Femur (tissue), 1 donor: ENCODE data around the gene DDX39B.
"Not testable (repeated sequence)": the region's sequence is repeated elsewhere in the genome, so short reads cannot be mapped to it uniquely, and the experiment has no call there.

Experiments used
- DNase-seq: peaks from one replicate; pipeline ENCODE4 v3.0.0-alpha.2; 2017

The DDX39B gene

GRCh38 chr6:31541658-31542521 is at the start of gene DDX39B:
Gene DDX39B (minus strand): TSS chr6:31542003. CDS start chr6:31540532, 1,471 bp downstream.
- peak; percentile 97 for DNase-seq

GRCh38 chr6:31590691-31591090 is 48.9 kb upstream of the DDX39B start:
- DNase-seq, result not testable (repeated sequence)

GRCh38 chr6:31588871-31589650 is 47.3 kb upstream of the DDX39B start:
- no peak for DNase-seq

DNA sequence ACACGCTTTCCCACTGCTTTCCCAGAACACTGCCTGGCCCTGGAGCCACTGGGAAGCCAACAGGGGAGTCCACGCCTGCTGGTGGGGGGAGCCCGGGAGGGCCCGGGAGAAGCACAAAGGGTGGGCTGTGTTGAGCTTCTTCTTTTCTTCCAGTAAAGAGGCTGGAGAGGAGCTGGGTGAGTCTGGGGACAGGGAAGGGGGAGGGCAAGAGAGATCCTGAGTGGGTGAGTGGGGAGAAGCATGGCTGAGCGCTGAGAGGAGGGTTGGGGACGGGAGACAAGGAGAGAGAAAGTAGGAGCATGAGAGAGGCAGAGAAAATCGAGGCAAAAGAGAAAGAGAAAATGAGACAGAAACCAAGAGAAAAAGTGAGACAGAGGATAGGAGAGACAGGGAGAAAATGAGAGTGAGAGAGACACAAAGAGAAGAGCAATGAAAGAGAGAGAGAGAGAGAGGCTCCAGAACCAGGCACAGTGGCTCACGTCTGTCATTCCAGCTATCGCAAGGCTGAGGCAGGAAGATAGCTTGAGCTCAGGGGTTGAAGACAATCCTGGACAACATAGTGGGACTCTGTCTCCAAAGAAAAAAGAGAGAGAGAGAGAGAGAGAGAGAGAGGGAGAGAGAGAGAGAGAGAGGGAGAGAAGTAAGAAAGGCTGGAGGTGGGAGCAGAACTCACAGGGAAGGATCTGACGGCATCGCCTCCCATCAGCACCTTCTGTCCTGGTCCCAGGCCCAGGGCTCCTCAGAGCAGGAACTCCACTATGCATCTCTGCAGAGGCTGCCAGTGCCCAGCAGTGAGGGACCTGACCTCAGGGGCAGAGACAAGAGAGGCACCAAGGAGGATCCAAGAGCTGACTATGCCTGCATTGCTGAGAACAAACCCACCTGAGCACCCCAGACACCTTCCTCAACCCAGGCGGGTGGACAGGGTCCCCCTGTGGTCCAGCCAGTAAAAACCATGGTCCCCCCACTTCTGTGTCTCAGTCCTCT is 46.3 kb upstream of the DDX39B start:
- DNase-seq, result no peak

DNA sequence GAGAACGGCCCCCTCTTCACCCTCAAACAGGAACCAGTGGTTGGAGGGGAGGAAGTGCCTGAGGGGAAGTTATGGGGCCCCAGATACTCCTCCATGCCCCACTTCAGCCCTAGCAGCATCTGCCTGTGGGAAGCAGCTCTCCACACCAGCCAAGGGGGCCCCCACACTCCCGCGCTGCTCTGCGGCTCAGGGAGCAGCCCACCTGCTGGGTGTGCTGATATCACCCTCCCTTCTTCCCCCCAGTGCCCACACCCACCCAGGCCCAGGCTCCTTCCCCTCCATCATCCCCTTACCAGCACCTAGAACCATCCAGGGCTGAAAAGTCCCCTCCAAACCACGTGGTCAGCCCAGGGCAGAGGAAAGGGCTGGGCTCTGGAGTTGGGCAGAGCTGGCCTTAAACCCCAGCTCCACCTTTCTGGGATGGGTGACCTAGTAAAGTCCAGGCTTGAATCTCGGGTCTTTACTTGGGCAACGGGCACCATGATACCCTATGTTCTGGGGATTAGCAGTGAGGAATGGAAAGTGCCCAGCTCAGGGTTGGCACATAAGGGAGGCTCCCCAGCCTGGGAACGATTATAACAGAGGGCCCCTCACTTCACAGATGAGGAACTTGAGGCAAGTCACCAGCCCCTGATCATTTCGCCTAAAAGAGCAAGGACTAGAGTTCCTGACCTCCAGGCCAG is 44.9 kb upstream of the DDX39B start:
- DNase-seq, result peak; percentile 48

GRCh38 chr6:31586008-31586407 is 44.2 kb upstream of the DDX39B start, which contains the start of gene LST1:
Gene LST1 (plus strand): TSS chr6:31586277. CDS start chr6:31587300, 1,023 bp downstream.
- DNase-seq, result no peak

DNA sequence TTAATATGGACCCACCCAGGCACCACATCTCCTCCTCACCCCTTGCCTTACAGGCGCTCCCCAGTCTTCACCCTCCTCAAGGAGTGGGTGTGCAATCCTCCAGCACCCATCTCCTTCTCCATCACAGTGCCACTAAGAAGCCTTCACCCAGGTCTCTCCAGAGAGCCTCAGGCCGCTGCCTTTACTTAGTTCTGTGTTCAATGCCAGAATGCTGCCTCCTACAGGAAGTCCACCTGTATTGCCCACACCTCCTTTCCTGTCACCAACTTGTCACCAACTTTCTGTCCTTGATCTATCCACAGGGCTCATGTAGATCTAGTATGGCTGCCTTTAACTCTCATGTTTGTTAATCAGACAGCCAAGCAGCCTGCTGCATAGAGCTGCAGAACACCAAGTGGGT is 43.7 kb upstream of the DDX39B start:
- no peak for DNase-seq

GRCh38 chr6:31582230-31582643 is 40.4 kb upstream of the DDX39B start, which contains the start of gene LTB:
Gene LTB (minus strand): TSS chr6:31582424. CDS start chr6:31582417, 7 bp downstream.
- DNase-seq, result no peak

GRCh38 chr6:31581434-31582229 is 39.8 kb upstream of the DDX39B start:
- no peak for DNase-seq

- peak; percentile 91 for DNase-seq
Measured at GRCh38 chr6:31580807-31581433, 39.1 kb upstream of the DDX39B start.

- no peak for DNase-seq
Measured at GRCh38 chr6:31580438-31580740, 38.6 kb upstream of the DDX39B start.

- DNase-seq, result no peak
Measured at GRCh38 chr6:31579546-31580437, 38.0 kb upstream of the DDX39B start.

- no peak for DNase-seq
Measured at GRCh38 chr6:31579119-31579505, 37.3 kb upstream of the DDX39B start.

DNA sequence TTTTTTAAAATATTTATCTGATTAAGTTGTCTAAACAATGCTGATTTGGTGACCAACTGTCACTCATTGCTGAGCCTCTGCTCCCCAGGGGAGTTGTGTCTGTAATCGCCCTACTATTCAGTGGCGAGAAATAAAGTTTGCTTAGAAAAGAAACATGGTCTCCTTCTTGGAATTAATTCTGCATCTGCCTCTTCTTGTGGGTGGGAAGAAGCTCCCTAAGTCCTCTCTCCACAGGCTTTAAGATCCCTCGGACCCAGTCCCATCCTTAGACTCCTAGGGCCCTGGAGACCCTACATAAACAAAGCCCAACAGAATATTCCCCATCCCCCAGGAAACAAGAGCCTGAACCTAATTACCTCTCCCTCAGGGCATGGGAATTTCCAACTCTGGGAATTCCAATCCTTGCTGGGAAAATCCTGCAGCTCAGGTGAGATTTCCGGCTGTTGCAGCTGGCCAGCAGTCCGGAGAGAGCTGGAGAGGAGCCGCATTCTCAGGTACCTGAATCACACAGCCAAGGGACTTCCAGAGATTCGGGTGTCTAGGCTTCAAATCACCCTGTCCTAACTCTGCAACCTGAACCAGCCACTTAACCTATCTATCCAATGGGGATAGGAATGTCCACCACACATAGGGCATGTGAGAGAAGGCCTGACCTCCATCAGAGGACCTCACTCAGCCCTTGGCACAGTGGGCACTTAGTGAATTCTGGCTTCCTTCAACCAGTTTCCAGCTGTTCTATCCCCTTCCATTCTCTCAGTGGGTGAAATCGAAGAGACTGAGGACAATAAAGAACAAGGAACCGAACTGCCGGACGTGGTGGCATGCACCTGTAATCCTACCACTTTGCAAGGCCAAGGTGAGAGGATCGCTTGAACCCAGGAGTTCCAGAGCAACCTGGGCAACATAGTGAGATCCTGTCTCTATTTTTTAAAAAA is 36.6 kb upstream of the DDX39B start:
- DNase-seq, result no peak

- DNase-seq, result no peak
Measured at GRCh38 chr6:31577579-31577966, 35.8 kb upstream of the DDX39B start.

- no peak for DNase-seq
Measured at GRCh38 chr6:31576897-31577578, 35.2 kb upstream of the DDX39B start.

DNA sequence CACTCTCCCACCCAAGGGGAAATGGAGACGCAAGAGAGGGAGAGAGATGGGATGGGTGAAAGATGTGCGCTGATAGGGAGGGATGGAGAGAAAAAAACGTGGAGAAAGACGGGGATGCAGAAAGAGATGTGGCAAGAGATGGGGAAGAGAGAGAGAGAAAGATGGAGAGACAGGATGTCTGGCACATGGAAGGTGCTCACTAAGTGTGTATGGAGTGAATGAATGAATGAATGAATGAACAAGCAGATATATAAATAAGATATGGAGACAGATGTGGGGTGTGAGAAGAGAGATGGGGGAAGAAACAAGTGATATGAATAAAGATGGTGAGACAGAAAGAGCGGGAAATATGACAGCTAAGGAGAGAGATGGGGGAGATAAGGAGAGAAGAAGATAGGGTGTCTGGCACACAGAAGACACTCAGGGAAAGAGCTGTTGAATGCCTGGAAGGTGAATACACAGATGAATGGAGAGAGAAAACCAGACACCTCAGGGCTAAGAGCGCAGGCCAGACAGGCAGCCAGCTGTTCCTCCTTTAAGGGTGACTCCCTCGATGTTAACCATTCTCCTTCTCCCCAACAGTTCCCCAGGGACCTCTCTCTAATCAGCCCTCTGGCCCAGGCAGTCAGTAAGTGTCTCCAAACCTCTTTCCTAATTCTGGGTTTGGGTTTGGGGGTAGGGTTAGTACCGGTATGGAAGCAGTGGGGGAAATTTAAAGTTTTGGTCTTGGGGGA is 34.3 kb upstream of the DDX39B start:
- DNase-seq, result no peak
